ENCODE results near the gene TRIM67.

Gene TRIM67

DNA sequence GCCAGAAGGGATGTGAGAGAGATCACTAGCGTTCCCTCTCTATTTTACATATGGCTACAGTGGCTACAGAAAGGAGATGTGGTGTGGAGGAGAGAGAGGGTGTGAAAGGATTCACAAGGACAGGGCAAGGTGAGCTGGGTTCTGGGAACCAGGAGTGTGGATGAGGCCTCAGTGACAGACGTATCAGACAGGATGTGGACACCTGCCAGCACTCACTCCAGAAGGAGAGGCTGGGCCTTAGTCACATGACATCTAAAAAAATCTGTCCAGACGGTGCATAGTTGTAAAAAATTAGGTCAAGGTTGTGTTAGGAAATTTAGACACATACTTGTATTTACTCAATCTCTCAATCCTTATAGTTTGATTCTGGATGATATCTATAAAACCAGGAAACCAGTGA is 10.6 kb downstream of the TRIM67 start:
- Histone ChIP-seq H3K36me3 (ENCODE audit: control insufficient read depth in 1 of 2, insufficient read depth in 2 of 2, low read length in 2 of 2) (no peaks in the 10 kb centered on the region), H3K27ac (ENCODE audit: low read length) (no peak overlapping the region), H3K4me1 (ENCODE audit: control insufficient read depth in 1 of 2, insufficient read depth in 2 of 2, low read length in 2 of 2) (no peaks in the 10 kb centered on the region), H3K4me3 (ENCODE audit: low read depth in 1 of 2, low read length in 2 of 2) (no peak overlapping the region), H3K9me3 (ENCODE audit: control insufficient read depth in 1 of 2, low read length in 2 of 2) (no peaks in the 10 kb centered on the region), H3K27me3 (ENCODE audit: low read depth, low read length) (peaks cover 6% of the 10 kb centered on the region)

DNA sequence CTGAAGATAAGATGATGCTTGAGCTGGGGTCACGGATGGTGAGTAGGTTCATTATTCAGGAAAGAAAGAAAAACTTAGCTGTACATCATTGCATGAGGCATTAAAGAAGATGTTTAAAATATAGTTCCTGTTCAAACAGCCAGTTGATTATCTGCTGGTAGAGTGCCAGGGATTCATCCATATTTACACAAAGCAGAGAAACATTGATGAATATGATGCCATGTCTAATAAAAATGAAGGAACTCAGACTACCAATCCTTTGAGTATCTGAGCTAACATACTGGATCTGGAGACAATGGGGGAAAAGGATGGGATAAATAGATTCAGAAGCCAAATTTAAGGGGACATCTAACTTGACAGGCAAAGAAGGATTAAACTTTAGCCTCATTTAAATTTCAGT is 14.6 kb downstream of the TRIM67 start:
- Histone ChIP-seq H3K9me3 (ENCODE audit: control insufficient read depth in 1 of 2, low read length in 2 of 2) (peaks cover 5 to 7% of the 10 kb centered on the region in 2 donors), H3K36me3 (ENCODE audit: control insufficient read depth in 1 of 2, insufficient read depth in 2 of 2, low read length in 2 of 2) (no peaks in the 10 kb centered on the region), H3K27me3 (ENCODE audit: low read depth, low read length) (peaks cover 6% of the 10 kb centered on the region), H3K4me3 (ENCODE audit: low read depth in 1 of 2, low read length in 2 of 2) (no peak overlapping the region), H3K4me1 (ENCODE audit: control insufficient read depth in 1 of 2, insufficient read depth in 2 of 2, low read length in 2 of 2) (no peaks in the 10 kb centered on the region), H3K27ac (ENCODE audit: low read length) (no peak overlapping the region)

DNA sequence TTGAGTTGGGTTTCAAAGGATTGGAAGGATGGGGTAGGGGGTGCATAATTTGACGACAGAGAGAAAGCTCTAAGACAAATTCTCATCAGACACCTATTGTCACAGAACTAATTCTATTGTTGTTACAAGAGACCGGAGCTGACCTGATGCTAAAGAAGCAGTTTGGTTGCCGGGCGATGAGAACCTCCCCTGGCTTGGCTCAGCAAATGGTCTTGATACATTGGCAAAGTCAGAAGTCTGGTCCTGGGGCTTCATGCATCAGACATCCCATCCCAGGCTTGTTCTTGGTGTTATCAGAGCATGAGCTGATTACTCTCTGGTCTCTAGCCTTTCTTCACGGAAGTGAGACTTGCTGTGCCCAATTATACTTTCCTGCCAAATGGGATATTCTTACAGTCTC is 15.4 kb downstream of the TRIM67 start:
- Histone ChIP-seq H3K27ac (ENCODE audit: low read length) (no peak overlapping the region), H3K27me3 (ENCODE audit: low read depth, low read length) (peaks cover 6% of the 10 kb centered on the region), H3K36me3 (ENCODE audit: control insufficient read depth in 1 of 2, insufficient read depth in 2 of 2, low read length in 2 of 2) (no peaks in the 10 kb centered on the region), H3K4me1 (ENCODE audit: control insufficient read depth in 1 of 2, insufficient read depth in 2 of 2, low read length in 2 of 2) (no peaks in the 10 kb centered on the region), H3K9me3 (ENCODE audit: control insufficient read depth in 1 of 2, low read length in 2 of 2) (peaks cover 5 to 7% of the 10 kb centered on the region in 2 donors), H3K4me3 (ENCODE audit: low read depth in 1 of 2, low read length in 2 of 2) (no peak overlapping the region)

DNA sequence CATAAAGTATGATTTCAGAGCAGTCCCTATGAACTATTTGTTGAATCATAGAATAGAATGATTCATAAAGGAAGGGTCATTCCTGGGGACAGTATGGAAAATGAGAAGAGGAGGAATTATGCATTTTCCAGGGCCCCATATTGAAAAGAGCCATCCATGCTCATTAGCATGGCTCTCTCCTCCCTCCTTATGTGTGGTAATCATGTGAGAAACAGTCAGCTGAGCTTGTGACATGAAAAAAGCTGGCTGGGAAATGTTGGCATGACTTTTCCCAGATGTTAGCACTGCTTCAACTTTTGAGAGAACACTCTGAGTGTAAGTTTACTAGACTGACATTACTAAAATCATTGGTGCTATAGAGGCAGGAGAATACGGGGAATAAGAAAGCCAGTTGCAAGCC is 16.1 kb downstream of the TRIM67 start:
- peaks cover 5 to 7% of the 10 kb centered on the region in 2 donors for H3K9me3 ChIP-seq (ENCODE audit: control insufficient read depth in 1 of 2, low read length in 2 of 2)
- H3K4me3 ChIP-seq (ENCODE audit: low read depth in 1 of 2, low read length in 2 of 2): no peak overlapping the region
- no peak overlapping the region for H3K27ac ChIP-seq (ENCODE audit: low read length)
- no peaks in the 10 kb centered on the region for H3K36me3 ChIP-seq (ENCODE audit: control insufficient read depth in 1 of 2, insufficient read depth in 2 of 2, low read length in 2 of 2)
- peaks cover 6% of the 10 kb centered on the region for H3K27me3 ChIP-seq (ENCODE audit: low read depth, low read length)
- H3K4me1 ChIP-seq (ENCODE audit: control insufficient read depth in 1 of 2, insufficient read depth in 2 of 2, low read length in 2 of 2): no peaks in the 10 kb centered on the region

DNA sequence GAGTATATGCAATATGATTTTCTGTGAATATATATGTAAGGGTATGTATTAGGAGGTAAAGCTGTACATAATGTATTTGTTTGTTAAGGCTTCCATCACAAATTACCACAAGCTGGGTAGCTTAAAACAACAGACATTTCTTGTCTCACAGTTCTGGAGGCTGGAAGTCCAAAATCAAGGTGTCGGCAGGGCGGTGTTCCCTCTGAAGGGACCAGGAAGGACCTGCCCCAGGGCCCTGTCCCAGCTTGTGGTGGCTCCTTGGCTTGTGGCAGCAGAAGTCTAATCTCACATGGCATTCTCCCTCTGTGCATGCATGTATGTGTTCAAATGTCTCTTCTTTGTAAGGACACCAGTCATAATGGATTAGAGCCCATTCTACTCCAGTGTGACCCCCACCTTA is 17.1 kb downstream of the TRIM67 start:
- Histone ChIP-seq H3K36me3 (ENCODE audit: control insufficient read depth in 1 of 2, insufficient read depth in 2 of 2, low read length in 2 of 2) (no peaks in the 10 kb centered on the region), H3K4me1 (ENCODE audit: control insufficient read depth in 1 of 2, insufficient read depth in 2 of 2, low read length in 2 of 2) (no peaks in the 10 kb centered on the region), H3K27me3 (ENCODE audit: low read depth, low read length) (peaks cover 6% of the 10 kb centered on the region)

DNA sequence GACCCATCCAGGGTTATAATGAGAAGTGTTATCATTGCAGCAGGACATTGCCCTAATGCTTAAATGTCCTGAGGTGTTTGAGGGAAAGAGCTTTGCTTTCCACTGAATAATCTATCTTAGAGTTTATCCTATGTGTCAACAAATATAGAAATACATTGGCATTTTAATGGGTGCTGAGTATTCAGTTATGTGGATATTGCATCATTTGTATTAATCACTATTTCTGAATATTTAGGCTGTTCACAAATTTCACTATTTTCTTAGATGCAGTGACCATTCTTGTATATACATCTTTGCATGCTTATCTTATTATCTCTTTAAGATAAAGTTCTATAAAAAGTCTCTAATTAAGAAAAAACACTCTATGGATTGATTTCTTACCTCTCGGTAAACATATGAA is 18.2 kb downstream of the TRIM67 start:
- H3K27me3 ChIP-seq (ENCODE audit: low read depth, low read length): peaks cover 6% of the 10 kb centered on the region
- no peaks in the 10 kb centered on the region for H3K36me3 ChIP-seq (ENCODE audit: control insufficient read depth in 1 of 2, insufficient read depth in 2 of 2, low read length in 2 of 2)
- H3K4me1 ChIP-seq (ENCODE audit: control insufficient read depth in 1 of 2, insufficient read depth in 2 of 2, low read length in 2 of 2): no peaks in the 10 kb centered on the region
- H3K9me3 ChIP-seq (ENCODE audit: control insufficient read depth in 1 of 2, low read length in 2 of 2): peaks cover 5 to 7% of the 10 kb centered on the region in 2 donors
- no peak overlapping the region for H3K4me3 ChIP-seq (ENCODE audit: low read depth in 1 of 2, low read length in 2 of 2)
- H3K27ac ChIP-seq (ENCODE audit: low read length): no peak overlapping the region

More for the DNA sequence above, 17.1 kb downstream of the TRIM67 start:
- H3K4me3 ChIP-seq (ENCODE audit: low read depth in 1 of 2, low read length in 2 of 2): no peak overlapping the region
- no peak overlapping the region for H3K27ac ChIP-seq (ENCODE audit: low read length)
- peaks cover 5 to 7% of the 10 kb centered on the region in 2 donors for H3K9me3 ChIP-seq (ENCODE audit: control insufficient read depth in 1 of 2, low read length in 2 of 2)

DNA sequence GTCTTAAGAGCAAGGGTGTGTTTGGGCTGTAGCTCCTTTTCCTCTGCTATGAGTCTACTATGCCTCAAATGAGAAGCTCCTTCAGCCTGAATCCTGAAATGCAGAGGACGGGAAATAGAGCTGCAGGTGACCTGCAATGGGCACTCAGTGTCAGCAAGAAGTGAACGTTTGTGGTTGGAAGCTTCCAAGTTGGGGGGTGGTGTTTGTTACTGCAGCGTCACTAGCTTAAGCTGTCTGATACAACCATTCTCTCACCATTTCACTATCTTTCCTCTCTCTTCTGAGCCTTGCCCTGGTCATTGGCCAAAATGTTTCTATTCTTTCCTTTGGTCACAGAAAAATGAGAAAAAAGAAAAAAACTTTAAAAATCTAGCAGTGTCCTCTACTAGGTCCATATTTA is 19.4 kb downstream of the TRIM67 start:
- Histone ChIP-seq H3K27me3 (ENCODE audit: low read depth, low read length) (no peaks in the 10 kb centered on the region), H3K4me3 (ENCODE audit: low read depth in 1 of 2, low read length in 2 of 2) (no peak overlapping the region), H3K4me1 (ENCODE audit: control insufficient read depth in 1 of 2, insufficient read depth in 2 of 2, low read length in 2 of 2) (no peaks in the 10 kb centered on the region), H3K27ac (ENCODE audit: low read length) (no peak overlapping the region), H3K9me3 (ENCODE audit: control insufficient read depth in 1 of 2, low read length in 2 of 2) (peaks cover 5 to 7% of the 10 kb centered on the region in 2 donors), H3K36me3 (ENCODE audit: control insufficient read depth in 1 of 2, insufficient read depth in 2 of 2, low read length in 2 of 2) (no peaks in the 10 kb centered on the region)

DNA sequence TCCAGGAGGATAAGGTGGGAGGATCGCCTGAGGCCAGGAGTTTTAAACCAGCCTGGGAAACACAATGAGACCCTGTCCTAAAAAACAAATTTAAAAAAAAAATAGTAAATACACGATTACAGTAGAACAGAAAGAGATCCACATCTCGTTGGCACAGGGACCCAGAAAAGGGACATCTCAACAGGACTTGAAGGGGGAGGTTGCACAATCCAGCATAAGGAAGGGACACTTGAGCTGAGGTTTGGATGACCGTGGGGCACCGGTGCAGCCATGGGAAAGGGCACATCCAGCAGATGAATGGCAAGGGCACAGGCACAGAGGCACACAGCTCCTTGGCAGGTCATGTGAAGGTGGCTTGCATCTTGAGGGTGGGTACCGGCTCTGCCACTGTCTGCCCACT is 20.5 kb downstream of the TRIM67 start:
- Histone ChIP-seq H3K4me1 (ENCODE audit: control insufficient read depth in 1 of 2, insufficient read depth in 2 of 2, low read length in 2 of 2) (no peaks in the 10 kb centered on the region), H3K27me3 (ENCODE audit: low read depth, low read length) (no peaks in the 10 kb centered on the region), H3K36me3 (ENCODE audit: control insufficient read depth in 1 of 2, insufficient read depth in 2 of 2, low read length in 2 of 2) (no peaks in the 10 kb centered on the region)

DNA sequence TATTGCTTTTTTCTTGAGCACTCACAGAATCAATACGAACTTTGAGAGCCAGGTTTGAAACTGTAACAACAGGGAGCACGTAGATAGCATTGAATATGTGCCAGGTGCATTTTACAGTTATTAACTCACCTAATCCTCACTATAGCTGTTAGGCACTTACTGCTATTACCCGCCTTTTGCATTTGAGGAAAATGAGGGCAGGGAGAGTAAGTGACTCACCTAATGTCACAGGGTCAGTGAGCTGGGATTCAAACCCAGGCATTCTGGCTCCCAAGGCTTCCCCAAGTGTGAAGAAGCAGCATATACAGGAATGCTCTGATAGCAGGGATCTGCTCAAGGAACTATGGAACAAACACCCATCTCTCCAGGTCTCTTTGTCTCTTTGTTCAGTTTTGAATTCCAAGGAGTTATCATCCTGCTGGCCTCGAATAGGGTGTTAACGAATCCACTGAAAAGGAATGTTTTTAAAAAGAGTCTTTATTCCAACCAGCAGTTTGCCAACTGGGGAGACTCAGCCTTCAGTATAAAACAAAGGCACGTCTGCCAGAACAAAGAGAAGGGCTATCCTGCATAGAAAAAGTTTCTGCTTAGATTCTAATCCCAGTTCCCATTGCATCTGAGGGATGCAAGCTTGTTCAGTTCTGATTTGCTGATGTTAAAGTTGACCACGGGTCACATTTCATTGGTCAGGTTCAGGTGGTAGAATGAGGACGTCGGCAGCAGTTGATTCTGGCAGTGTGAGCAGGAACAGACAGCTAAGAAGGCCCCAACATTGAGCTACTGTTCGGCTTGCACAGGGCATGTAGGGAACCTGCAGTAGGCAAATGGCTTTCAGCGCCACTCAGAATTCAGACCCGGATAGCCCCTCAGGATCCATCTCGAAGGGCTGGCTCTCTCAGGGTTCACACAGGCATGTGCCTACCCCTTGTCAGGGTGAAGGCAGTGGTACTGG is 22.1 kb downstream of the TRIM67 start:
- Histone ChIP-seq H3K9me3 (ENCODE audit: control insufficient read depth in 1 of 2, low read length in 2 of 2) (peaks cover 3 to 4% of the 10 kb centered on the region in 2 donors), H3K27me3 (ENCODE audit: low read depth, low read length) (no peaks in the 10 kb centered on the region), H3K27ac (ENCODE audit: low read length) (no peak overlapping the region), H3K4me3 (ENCODE audit: low read depth in 1 of 2, low read length in 2 of 2) (no peak overlapping the region), H3K36me3 (ENCODE audit: control insufficient read depth in 1 of 2, insufficient read depth in 2 of 2, low read length in 2 of 2) (no peaks in the 10 kb centered on the region), H3K4me1 (ENCODE audit: control insufficient read depth in 1 of 2, insufficient read depth in 2 of 2, low read length in 2 of 2) (no peaks in the 10 kb centered on the region)

More for the DNA sequence above, 20.5 kb downstream of the TRIM67 start:
- Histone ChIP-seq H3K9me3 (ENCODE audit: control insufficient read depth in 1 of 2, low read length in 2 of 2) (peaks cover 5 to 7% of the 10 kb centered on the region in 2 donors), H3K27ac (ENCODE audit: low read length) (no peak overlapping the region), H3K4me3 (ENCODE audit: low read depth in 1 of 2, low read length in 2 of 2) (no peak overlapping the region)

DNA sequence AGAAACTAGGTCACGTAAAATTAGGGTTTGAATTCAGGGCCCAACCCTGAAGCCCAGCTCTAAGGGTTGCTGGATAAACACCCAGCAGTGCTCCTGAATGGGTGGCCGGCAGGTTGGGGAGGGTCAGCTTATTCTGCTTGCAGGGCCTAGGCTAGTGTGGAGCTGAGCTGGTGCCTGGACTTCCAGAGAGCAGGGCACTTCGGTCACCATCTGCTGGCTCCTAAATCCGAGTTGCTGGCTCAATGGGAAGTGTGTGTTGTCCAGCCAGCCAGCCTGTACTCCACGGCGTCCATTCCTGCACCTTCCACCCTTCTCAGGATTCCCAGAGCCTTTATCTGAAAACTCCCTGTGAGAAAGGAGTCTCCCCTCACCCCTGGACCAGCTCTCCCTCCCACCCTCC is 23.0 kb downstream of the TRIM67 start:
- Histone ChIP-seq H3K27ac (ENCODE audit: low read length) (no peak overlapping the region), H3K4me1 (ENCODE audit: control insufficient read depth in 1 of 2, insufficient read depth in 2 of 2, low read length in 2 of 2) (no peaks in the 10 kb centered on the region), H3K36me3 (ENCODE audit: control insufficient read depth in 1 of 2, insufficient read depth in 2 of 2, low read length in 2 of 2) (no peaks in the 10 kb centered on the region), H3K4me3 (ENCODE audit: low read depth in 1 of 2, low read length in 2 of 2) (no peak overlapping the region), H3K27me3 (ENCODE audit: low read depth, low read length) (no peaks in the 10 kb centered on the region), H3K9me3 (ENCODE audit: control insufficient read depth in 1 of 2, low read length in 2 of 2) (peaks cover 0 to 4% of the 10 kb centered on the region in 2 donors)

DNA sequence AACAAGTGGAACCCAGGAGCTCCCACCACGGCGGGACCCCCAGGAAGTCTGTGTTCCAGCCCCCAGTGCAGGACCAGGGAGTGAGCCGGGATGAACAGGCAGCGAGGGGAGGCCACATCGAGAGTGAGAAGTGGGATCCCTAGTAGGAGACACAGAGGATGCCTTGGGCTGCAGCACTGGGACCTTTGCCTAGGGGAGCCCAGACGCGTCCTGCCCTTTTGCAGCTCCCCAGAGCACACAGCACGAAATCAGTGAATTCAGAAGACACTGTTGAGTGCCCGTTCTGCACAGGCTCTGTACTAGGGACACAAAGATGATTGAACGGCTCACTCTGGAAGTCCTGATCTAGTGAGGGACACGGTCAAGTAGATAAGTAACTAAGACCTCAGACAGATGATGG is 23.5 kb downstream of the TRIM67 start:
- Histone ChIP-seq H3K4me1 (ENCODE audit: control insufficient read depth in 1 of 2, insufficient read depth in 2 of 2, low read length in 2 of 2) (no peaks in the 10 kb centered on the region), H3K27me3 (ENCODE audit: low read depth, low read length) (no peaks in the 10 kb centered on the region), H3K9me3 (ENCODE audit: control insufficient read depth in 1 of 2, low read length in 2 of 2) (peaks cover 0 to 5% of the 10 kb centered on the region in 2 donors), H3K4me3 (ENCODE audit: low read depth in 1 of 2, low read length in 2 of 2) (no peak overlapping the region), H3K27ac (ENCODE audit: low read length) (no peak overlapping the region), H3K36me3 (ENCODE audit: control insufficient read depth in 1 of 2, insufficient read depth in 2 of 2, low read length in 2 of 2) (no peaks in the 10 kb centered on the region)
